ENCODE results near the gene UBL5.

- no peak for TF ChIP-seq POLR2A (IDR thresholded peaks at IDR 0.05)
- TF ChIP-seq, protein P1, sequence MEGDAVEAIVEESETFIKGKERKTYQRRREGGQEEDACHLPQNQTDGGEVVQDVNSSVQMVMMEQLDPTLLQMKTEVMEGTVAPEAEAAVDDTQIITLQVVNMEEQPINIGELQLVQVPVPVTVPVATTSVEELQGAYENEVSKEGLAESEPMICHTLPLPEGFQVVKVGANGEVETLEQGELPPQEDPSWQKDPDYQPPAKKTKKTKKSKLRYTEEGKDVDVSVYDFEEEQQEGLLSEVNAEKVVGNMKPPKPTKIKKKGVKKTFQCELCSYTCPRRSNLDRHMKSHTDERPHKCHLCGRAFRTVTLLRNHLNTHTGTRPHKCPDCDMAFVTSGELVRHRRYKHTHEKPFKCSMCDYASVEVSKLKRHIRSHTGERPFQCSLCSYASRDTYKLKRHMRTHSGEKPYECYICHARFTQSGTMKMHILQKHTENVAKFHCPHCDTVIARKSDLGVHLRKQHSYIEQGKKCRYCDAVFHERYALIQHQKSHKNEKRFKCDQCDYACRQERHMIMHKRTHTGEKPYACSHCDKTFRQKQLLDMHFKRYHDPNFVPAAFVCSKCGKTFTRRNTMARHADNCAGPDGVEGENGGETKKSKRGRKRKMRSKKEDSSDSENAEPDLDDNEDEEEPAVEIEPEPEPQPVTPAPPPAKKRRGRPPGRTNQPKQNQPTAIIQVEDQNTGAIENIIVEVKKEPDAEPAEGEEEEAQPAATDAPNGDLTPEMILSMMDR (IDR thresholded peaks at IDR 0.05): no peak
Measured at GRCh38 chr19:9786819-9787218, 40.9 kb upstream of the UBL5 start.

Measured in right lobe of liver (tissue), 4 donors.